HUES64 (cell line): ENCODE data around the gene CCR5AS.

ENCODE experiments used
- H3K27ac ChIP-seq: 2 replicates; pipeline ENCODE4 v1.7.0; 2013; ENCODE audit warnings: low read depth, low read length, inconsistent platforms
- H3K27me3 ChIP-seq: 2 replicates; pipeline ENCODE4 v1.6.1; 2013; ENCODE audit warnings: mild to moderate bottlenecking, low read length; ENCODE audit not compliant: insufficient read depth
- H3K36me3 ChIP-seq: 2 replicates; pipeline ENCODE4 v1.6.1; 2013; ENCODE audit warnings: mild to moderate bottlenecking, low read length; ENCODE audit not compliant: insufficient read depth
- H3K4me1 ChIP-seq: 2 replicates; pipeline ENCODE4 v1.6.1; 2013; ENCODE audit warnings: mild to moderate bottlenecking, low read length, moderate library complexity; ENCODE audit not compliant: insufficient read depth
- H3K4me3 ChIP-seq: 2 replicates; pipeline ENCODE4 v1.5.1; 2013; ENCODE audit warnings: mild to moderate bottlenecking, low read length, moderate library complexity
- H3K9ac ChIP-seq: 2 replicates; pipeline ENCODE4 v1.6.1; 2013; ENCODE audit warnings: mild to moderate bottlenecking, low read depth, low read length
- H3K9me3 ChIP-seq: 2 replicates; pipeline ENCODE4 v1.6.1; 2013; ENCODE audit warnings: low read depth, low read length; ENCODE audit not compliant: insufficient read depth
- WGBS: fragments of 150-250, 120-280 bp; methylation state at CpG from one replicate; pipeline ENCODE4 v1.1.7; 2013; ENCODE audit warnings: missing lambda C conversion rate; 5-methylcytosine and 5-hydroxymethylcytosine counted together

CCR5AS gene

GRCh38 chr3:46324036-46324435, 82.8 kb downstream of the CCR5AS start:
- Histone ChIP-seq H3K4me1 (no peaks in the 10 kb centered on the region), H3K9ac (no peak overlapping the region), H3K36me3 (no peaks in the 10 kb centered on the region), H3K4me3 (no peak overlapping the region), H3K27me3 (no peaks in the 10 kb centered on the region; the same call in 1 of the 2 replicates), H3K9me3 (peaks cover 10% of the 10 kb centered on the region; the same call in 1 of the 2 replicates), H3K27ac (no peak overlapping the region)
- 90% methylated on average over 2 of the region's 2 CpGs for WGBS

- no peak overlapping the region for H3K27ac ChIP-seq
- no peaks in the 10 kb centered on the region; the same call in 1 of the 2 replicates for H3K27me3 ChIP-seq
- H3K36me3 ChIP-seq: no peaks in the 10 kb centered on the region
- no peak overlapping the region for H3K4me3 ChIP-seq
- WGBS: 100% methylated on average over 1 of the region's 1 CpG
- 0 out of 2 replicates have a peak, but pooled peaks cover 7% of the 10 kb centered on the region for H3K9me3 ChIP-seq
- no peak overlapping the region for H3K9ac ChIP-seq
- no peaks in the 10 kb centered on the region for H3K4me1 ChIP-seq
These were observed 85.3 kb downstream of the CCR5AS start for GRCh38 chr3:46321461-46322104.

- 96% methylated on average over 3 of the region's 3 CpGs for WGBS
- no peaks in the 10 kb centered on the region for H3K4me1 ChIP-seq
These were observed 88.5 kb downstream of the CCR5AS start for GRCh38 chr3:46318207-46318927.

GRCh38 chr3:46316206-46316605, 90.7 kb downstream of the CCR5AS start:
- Histone ChIP-seq H3K4me3 (no peak overlapping the region), H3K27me3 (no peaks in the 10 kb centered on the region), H3K9ac (no peak overlapping the region), H3K9me3 (0 out of 2 replicates have a peak, but pooled peaks cover 7% of the 10 kb centered on the region), H3K4me1 (peaks cover 4% of the 10 kb centered on the region), H3K27ac (no peak overlapping the region), H3K36me3 (no peaks in the 10 kb centered on the region)

More at GRCh38 chr3:46318207-46318927, 88.5 kb downstream of the CCR5AS start:
- Histone ChIP-seq H3K9ac (no peak overlapping the region), H3K4me3 (no peak overlapping the region), H3K27me3 (no peaks in the 10 kb centered on the region; the same call in 1 of the 2 replicates), H3K9me3 (0 out of 2 replicates have a peak, but pooled peaks cover 7% of the 10 kb centered on the region), H3K36me3 (no peaks in the 10 kb centered on the region), H3K27ac (no peak overlapping the region)

GRCh38 chr3:46314517-46314916, 92.3 kb downstream of the CCR5AS start:
- Histone ChIP-seq H3K27ac (no peak overlapping the region), H3K4me3 (no peak overlapping the region), H3K27me3 (no peaks in the 10 kb centered on the region), H3K36me3 (no peaks in the 10 kb centered on the region), H3K4me1 (peaks cover 9% of the 10 kb centered on the region), H3K9ac (no peak overlapping the region), H3K9me3 (0 out of 2 replicates have a peak, but pooled peaks cover 2% of the 10 kb centered on the region)
